Neural crest cell (in vitro differentiated cells): ENCODE measurements around the gene PRDX6. TPM values are rescaled to one million over a fixed set of nuclear protein-coding genes. Genes with fewer than 3 reads are reported as not detected.
"Not testable (repeated sequence)": the region's sequence is repeated elsewhere in the genome, so short reads cannot be mapped to it uniquely, and the experiment has no call there.

Experiments used
- DNase-seq: peaks from one replicate; pipeline ENCODE4 v3.0.0; 2021; ENCODE audit warnings: low read depth, mixed read lengths, low spot score
- H3K27ac Mint-ChIP-seq: one replicate; pipeline ENCODE4 v1.8.0; 2021; ENCODE audit warnings: mild to moderate bottlenecking, mixed read lengths; ENCODE audit not compliant: unreplicated experiment
- H3K27me3 Mint-ChIP-seq: 2 replicates; pipeline ENCODE4 v1.8.0; 2021; ENCODE audit warnings: low read depth, mild to moderate bottlenecking, mixed read lengths
- H3K36me3 Mint-ChIP-seq: 2 replicates; pipeline ENCODE4 v1.8.0; 2021; ENCODE audit warnings: low read depth, mild to moderate bottlenecking, mixed read lengths
- H3K4me1 Mint-ChIP-seq: 2 replicates; pipeline ENCODE4 v1.8.0; 2021; ENCODE audit warnings: mixed read lengths
- H3K4me3 Mint-ChIP-seq: one replicate; pipeline ENCODE4 v1.8.0; 2021; ENCODE audit warnings: mild to moderate bottlenecking, mixed read lengths
- H3K9me3 Mint-ChIP-seq: 2 replicates; pipeline ENCODE4 v1.8.0; 2021; ENCODE audit warnings: mixed read lengths
- CTCF ChIP-seq: fragments of 200-600 bp; sonication (generic); conservative IDR thresholded peaks from 2 replicates; pipeline ENCODE4 v1.5.0; 2021; ENCODE audit warnings: antibody characterized with exemption, mild to moderate bottlenecking
- total RNA-seq: library from RNA; stranded (reverse); gene quantifications from 2 replicates; pipeline ENCODE4 v1.2.1, GENCODE V29; 2021

Gene PRDX6
- total RNA-seq, 1 donor from 2014 or later, result 234 TPM

DNA sequence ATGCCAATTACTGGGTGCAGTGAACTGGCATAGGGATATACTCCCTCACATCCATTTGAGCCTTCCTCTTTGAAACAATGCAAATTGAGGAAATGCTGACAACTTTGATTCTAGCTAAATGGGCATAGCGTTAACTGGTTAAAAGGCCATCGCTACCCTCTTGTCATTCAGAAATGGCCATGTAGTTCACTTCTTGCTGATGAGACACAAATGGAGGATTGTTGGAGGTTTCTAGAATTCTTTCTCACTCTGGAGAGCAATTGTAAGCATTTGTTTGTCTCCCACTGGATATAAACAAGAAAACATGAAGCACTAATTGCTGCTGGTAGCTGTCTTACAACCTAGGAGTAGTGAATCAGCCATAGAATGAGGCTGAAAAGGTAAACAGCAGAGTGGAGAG lies 14.4 kb downstream of the PRDX6 start:
- H3K4me1 Mint-ChIP-seq, result no peaks in the 10 kb centered on the region
- DNase-seq, result no peak
- peaks cover 30% of the 10 kb centered on the region for H3K36me3 Mint-ChIP-seq
- H3K27ac Mint-ChIP-seq, result no peak overlapping the region
- no peak for TF ChIP-seq CTCF
- H3K4me3 Mint-ChIP-seq, result no peak overlapping the region
- no peaks in the 10 kb centered on the region for H3K9me3 Mint-ChIP-seq
- H3K27me3 Mint-ChIP-seq, result no peaks in the 10 kb centered on the region

DNA sequence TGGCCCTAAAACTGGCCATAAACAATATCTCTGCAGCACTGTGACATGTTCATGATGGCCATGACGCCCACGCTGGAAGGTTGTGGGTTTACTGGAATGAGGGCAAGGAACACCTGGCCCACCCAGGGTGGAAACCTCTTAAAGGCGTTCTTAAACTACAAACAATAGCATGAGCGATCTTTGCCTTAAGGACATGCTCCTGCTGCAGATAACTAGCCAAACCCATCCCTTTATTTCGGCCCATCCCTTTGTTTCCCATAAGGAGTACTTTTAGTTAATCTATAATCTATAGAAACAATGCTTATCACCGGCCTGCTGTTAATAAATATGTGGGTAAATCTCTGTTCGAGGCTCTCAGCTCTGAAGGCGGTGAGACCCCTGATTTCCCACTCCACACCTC lies 16.0 kb downstream of the PRDX6 start:
- H3K4me3 Mint-ChIP-seq, H3K27me3 Mint-ChIP-seq, H3K4me1 Mint-ChIP-seq, DNase-seq, H3K27ac Mint-ChIP-seq, H3K9me3 Mint-ChIP-seq: not testable (repeated sequence)
- H3K36me3 Mint-ChIP-seq, result peaks cover 26% of the 10 kb centered on the region

- DNase-seq, result no peak
- Mint-ChIP-seq H3K4me3 (no peak overlapping the region), H3K9me3 (peaks cover 8% of the 10 kb centered on the region), H3K36me3 (peaks cover 11% of the 10 kb centered on the region), H3K4me1 (no peaks in the 10 kb centered on the region), H3K27me3 (no peaks in the 10 kb centered on the region), H3K27ac (no peak overlapping the region)
- no peak for TF ChIP-seq CTCF
Observed at GRCh38 chr1:173495609-173496267, 18.6 kb downstream of the PRDX6 start.

DNA sequence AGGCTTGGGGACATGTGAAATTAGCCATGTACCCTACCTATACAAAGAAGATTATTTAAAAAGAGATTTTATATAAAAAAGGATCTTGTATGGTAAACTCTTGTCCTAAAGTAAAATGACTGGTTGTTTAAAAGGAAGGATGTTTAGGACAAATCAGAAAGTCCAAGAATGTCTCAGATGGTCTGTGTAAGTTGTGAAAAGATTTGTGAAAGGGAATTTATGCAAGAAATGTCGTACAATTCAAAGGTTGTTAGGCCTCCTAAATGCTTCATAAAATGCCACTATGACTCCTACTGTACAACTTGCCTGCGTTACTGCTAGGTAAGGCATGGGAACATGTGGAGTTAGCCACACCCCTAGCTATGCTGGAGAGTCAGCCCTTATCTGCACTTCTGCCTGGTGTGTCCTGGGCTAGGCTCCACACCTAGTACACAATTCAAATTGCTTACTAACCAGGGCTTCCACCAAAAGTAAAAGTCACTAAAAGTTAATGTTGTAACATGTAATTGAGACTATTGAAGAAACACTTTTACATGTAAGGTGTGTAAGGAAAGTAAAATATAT lies 19.7 kb downstream of the PRDX6 start:
- Mint-ChIP-seq H3K9me3 (peaks cover 10% of the 10 kb centered on the region), H3K27ac (no peak overlapping the region), H3K36me3 (peaks cover 11% of the 10 kb centered on the region), H3K4me1 (no peaks in the 10 kb centered on the region), H3K27me3 (no peaks in the 10 kb centered on the region), H3K4me3 (no peak overlapping the region)
- DNase-seq, result no peak
- no peak for TF ChIP-seq CTCF

- H3K27me3 Mint-ChIP-seq, result no peaks in the 10 kb centered on the region
- no peak for TF ChIP-seq CTCF
- no peak for DNase-seq
- H3K36me3 Mint-ChIP-seq, result peaks cover 11% of the 10 kb centered on the region
- H3K4me3 Mint-ChIP-seq, result no peak overlapping the region
- H3K9me3 Mint-ChIP-seq, result peaks cover 10% of the 10 kb centered on the region
- H3K27ac Mint-ChIP-seq, result no peak overlapping the region
- no peaks in the 10 kb centered on the region for H3K4me1 Mint-ChIP-seq
Observed at GRCh38 chr1:173499729-173500128, 22.6 kb downstream of the PRDX6 start.

DNA sequence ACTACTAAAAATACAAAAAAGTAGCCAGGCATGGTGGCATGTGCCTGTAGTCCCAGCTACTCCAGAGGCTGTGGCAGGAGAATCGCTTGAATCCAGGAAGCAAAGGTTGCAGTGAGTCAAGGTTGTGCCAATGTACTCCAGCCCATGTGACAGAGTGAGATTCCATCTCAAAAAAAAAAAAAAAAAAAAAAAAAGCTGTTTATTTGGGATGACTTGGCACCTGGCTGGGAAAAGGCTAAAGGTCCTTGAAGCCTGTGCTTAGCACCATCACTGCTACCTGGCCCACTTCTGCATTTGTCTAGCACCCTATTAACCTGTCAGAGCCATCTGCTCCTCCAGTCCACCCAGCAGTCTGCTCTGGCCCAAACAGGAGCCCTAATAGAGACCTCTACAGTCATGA lies 25.0 kb downstream of the PRDX6 start:
- Mint-ChIP-seq H3K27me3 (no peaks in the 10 kb centered on the region), H3K9me3 (peaks cover 5% of the 10 kb centered on the region), H3K4me3 (no peak overlapping the region), H3K27ac (no peak overlapping the region), H3K4me1 (peaks cover 11% of the 10 kb centered on the region), H3K36me3 (peaks cover 3% of the 10 kb centered on the region)
- DNase-seq, result no peak
- TF ChIP-seq CTCF, result no peak
